CD4-positive, alpha-beta T cell treated with Interferon gamma for 1 hour (primary cell): ENCODE results near the gene CDYL.
"Not testable (repeated sequence)": the region's sequence is repeated elsewhere in the genome, so short reads cannot be mapped to it uniquely, and the experiment has no call there.

Source experiments
- DNase-seq: peaks from one replicate; pipeline ENCODE4 v3.0.0-alpha.2; 2020

Gene CDYL

DNA sequence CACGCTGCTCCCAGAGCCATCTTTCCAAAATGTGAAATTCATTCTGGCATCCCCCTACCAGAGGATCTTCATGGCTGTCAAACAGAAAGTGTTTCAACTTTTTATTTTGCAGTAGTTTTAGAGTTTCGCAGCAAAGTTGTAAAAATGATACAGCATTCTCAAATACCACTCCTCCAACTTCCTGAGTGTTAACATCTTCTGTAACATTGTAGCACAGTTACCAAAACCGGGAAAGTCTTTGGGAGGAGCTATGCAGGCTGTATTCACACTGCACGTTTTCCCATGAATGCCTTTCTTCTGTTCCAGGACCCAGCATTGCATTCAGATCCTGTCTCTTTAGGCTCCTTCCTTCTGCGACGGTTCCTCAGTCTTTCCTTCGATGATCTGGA lies 30.1 kb downstream of the CDYL start:
- no peak for DNase-seq

DNA sequence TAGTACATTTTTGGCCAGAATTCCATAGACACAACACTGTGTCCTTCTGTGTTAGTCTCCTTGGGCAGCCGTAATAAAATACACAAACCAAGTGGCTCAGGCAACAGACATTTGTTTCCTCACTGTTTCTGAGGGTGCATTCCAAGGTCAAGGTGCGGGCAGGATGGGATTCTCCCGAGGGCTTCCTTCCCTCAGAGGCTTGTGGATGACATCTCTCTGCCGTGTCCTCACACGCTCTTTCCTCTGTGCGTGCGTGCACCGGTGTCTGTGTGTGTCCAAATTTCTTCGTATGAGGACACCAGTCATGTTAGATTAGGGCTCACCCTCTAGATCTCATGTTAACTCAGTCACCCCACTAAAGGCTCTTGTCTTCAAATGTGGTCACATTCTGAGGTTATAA lies 30.6 kb downstream of the CDYL start:
- no peak for DNase-seq

DNA sequence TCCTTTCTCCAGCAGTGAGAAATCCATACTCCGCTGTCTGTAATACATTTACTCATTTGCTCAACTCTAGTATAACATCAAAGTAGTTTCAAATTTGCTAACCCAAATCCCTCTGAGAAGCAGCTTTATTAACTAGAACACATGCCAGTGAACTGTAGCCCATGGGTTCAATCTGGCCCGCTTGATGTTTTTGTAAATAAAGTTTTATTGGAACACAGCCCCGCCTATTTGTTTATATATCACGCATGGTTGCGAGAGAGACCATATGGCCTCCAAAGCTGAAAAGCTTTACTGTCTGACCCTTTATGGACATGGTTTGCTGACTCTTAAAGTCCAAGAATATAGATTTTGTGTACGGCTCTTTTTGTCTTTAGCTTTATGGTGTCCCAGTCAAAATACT lies 32.2 kb downstream of the CDYL start:
- no peak for DNase-seq

DNA sequence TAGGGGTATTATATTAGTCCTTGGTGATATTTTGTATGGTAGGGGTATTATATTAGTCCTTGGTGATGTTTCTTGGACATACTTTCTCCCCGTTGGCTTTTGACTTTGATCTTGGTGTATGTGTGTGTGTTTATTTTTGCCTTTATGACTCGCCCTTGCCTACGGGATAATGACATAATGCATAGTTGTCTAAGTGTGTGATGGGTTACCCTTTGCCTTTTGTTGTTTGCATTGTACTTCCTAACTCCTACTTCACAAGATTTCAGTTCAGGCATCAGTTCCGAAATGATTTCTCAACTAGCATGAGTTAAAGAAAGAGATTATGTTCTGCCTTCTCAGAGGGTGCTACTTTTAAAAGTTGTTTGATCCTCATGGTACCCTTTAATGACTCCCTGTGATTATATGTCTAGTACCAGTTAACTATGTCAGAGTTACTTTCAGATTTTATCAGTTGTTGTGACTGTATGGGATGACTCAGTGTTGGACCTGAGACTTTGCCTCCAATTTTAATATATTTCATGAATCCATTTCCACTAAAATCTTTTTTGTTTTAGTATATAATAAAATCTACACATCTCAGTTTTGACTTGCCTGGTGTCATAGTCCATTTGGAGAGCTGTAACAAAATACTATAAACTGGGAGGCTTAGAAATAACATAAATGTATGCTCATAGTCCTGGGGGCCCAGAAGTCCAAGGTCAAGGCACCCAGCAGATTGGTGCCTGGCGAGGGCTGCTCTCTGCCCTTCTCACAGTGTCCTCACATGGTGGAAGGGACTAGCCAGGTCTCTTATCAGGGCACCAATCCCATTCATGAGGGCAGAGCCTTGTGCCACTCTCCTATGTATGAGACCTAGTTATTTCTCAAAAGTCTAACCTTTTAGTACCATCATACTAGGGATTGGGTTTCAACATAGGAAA lies 34.1 kb downstream of the CDYL start:
- no peak for DNase-seq

DNA sequence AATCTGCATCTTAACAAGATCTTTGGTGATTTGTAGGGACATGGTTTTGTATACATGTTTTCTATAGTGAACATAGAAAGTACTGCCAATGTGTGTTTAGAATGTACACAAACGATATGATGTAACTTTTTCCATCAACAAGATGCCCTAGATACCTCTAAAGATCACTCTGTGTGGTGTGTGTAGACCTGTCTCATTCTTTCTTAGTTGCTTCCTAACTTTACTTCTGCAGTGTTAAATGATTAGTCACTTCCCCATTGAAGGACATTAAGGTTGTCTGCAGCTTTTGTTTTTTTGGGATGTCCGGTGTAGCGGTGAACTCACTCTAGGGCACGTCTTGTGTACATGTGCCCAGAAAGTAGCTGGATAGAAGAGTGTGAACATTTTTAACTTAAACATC lies 35.9 kb downstream of the CDYL start:
- no peak for DNase-seq

DNA sequence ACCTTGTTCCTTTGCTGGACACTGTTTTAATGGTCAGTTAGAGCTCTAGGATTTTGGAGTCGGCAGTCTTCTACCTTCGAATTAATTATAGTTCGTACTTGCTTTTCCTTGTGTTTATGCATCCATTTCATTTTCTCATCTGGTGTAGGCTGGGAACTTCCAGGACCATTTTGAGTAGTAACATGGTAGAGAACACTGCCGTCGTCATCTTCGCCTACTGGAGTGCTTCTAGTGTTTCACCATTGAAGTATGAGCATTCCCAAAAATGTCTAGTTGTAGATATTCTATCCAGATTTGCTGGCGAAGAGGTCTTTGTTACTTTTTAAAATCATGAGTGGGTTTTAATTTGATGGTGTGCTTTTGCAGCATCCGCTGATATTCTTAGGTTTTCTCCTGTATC lies 36.9 kb downstream of the CDYL start:
- no peak for DNase-seq

DNA sequence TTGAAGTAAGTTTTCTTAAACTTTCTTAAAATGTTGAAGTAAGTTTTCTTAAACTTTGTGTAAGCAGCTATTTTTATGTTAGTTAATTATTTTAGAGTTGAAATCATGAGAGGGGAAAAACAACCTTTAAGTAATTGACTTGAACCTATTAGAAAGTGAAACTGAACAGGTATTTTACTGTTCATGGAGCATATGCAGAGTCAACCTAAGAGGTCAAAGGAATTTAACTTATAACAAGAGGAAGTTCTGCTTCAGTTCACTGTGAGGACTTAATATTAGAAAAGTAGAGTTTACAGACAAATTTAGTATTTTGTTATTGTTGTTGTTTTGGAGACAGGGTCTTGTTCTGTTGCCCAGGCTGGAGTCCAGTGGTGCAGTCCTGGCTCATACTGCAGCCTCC lies 38.0 kb downstream of the CDYL start:
- no peak for DNase-seq

DNA sequence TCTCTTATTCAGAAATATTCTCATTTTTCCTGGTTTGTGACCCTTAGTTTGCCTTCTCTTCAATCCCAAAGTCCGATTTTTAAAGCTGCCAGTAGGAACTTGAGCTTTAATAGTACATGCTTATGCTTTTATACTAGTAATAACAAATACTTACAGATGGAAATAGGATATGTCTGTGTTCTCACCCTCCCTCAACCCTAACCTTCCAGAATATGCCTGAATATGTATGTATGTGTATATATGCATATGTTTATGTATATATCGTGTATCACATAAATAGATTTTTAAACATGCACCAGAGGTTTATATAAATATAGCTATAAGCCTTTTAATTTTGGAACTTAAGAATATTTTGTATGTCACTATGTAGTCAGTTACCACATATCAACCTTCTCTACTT lies 38.8 kb downstream of the CDYL start:
- DNase-seq: no peak

DNA sequence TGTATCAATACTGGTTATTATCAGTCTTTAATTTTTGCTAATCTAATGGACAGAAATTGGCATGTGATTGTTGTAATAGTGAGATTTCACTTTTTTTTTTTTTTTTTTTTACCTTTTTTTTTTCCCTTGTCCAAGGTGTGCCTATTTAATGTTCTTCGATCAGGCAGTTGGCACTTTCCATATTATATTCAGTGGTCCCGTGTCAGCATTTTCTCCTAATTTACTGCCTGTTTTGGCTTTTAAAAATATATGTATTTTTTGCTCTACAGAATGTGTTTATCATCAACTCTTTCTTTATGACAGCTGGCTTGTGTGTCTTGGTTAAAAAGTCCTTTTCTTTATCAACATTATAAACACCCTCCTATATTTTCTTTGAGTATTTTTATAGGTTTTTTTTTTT lies 39.4 kb downstream of the CDYL start:
- DNase-seq: no peak

DNA sequence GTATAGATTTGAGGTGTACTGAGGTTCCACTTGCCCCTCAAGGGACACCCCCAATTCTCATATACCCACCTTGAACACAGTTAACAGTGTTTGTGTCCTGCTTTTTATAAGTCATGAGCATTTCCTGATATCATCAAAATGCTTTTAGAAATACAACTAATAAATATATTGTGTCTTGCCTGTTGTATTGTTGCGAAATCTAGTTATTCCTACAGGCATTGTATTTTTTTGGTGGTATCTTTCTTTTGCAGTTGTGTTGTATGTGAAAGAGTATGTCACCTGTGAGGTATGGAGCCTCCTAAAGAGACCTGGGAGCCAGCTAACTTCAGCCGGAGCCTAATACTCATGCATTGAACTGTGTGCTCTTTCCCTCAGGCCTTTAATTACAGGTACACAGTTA lies 40.7 kb downstream of the CDYL start:
- DNase-seq: no peak

DNA sequence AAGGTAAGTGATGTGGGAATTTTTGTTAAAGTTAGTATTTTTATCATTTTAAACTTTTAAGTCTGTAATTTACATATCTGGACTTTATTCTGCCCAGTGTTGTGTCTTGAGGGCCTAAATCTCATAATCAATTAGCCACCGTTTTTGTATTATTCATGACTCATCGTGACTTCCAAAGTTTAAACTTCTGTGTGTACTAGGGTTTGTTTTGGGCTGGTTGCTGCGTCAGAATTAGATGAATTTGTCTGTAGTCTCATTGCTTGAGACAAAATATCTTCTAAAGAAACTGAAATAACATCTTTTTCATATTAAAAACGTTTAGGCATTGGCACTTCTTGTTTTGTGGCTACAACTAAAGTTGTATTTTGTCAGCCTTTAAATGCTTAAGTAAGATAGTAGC lies 41.3 kb downstream of the CDYL start:
- no peak for DNase-seq

DNA sequence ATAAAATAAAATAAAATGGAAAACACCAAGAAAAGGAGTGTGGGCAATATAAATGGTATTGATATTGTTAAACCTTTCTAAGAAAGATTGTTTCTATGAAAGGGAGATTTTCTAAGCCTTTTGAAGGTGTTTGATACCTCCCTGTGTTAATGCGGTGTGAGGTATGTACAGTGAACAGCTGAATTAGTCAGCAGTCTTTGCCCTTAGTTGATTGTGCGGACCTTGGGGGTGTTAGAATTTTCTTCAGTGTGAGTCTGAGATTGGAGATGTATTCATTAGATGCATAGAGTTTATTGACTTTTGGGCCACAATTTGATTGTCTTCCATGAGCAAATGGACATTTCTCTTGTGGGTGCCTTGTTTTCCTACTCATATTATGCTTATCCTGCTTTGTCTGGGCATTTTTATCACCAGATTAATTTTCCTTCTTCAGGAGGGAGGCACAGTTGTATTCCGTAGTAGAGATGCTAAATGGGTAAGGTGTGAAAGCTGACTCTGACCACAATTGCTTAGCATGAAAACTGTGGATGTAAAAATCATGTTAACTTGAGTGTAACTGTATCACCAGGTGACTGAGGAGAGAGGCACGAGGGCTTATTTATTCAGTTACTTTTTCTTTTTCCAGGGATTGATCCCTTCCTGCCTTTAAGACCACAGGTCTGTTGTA lies 42.2 kb downstream of the CDYL start:
- DNase-seq: no peak

DNA sequence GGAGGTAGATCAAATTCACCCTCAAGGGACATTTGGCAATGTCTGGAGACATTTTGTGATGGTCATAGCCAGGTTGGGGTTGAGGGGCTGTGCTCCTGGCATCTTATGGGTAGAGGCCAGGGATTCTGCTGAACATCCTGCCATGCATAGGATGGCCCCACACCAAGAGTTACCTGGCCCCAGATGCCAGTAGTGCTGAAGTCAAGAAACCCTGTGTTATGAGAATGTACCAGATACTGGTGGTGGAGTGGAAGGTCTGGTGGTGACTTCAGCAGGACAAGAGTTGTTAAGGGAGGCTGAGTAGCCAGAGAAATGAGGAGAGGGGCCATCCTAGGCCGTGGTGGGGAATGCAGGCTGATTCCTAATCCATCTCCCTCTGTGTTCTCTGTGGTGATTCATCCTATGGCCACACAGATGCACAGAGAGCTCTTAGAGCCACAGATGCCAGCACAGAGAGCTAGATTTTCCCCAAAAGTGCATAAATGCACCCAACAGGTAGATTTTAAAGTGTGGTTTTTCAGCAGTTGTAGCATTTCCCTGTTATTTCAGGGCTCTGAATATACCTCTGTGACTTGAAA lies 43.6 kb downstream of the CDYL start:
- DNase-seq: no peak

DNA sequence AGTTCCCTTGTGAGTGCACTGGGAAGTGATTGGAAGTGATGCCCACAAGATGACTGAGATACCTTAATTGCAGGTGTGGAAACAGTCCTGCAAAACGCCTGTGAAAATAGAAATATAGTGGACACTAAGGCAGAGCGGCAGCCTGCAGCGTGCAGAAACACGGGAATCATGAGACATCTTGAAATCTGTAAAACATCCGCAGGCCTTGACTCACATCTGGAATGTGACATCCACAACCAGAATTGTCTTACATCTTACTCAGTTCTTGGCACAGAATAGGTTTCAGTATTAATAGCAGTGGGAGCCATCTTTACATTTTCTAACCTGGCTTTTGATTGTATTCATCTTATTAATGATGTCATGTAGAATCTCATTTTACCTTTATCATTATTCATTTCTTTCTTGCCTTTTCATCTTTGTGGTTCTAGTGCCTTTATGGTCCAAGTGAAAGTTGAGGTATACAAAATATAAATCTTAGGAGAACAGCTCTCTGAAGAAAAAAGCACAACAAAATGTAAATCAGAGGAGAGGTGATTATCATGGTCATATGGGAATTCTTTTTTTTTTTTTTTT lies 44.6 kb downstream of the CDYL start:
- DNase-seq: no peak

DNA sequence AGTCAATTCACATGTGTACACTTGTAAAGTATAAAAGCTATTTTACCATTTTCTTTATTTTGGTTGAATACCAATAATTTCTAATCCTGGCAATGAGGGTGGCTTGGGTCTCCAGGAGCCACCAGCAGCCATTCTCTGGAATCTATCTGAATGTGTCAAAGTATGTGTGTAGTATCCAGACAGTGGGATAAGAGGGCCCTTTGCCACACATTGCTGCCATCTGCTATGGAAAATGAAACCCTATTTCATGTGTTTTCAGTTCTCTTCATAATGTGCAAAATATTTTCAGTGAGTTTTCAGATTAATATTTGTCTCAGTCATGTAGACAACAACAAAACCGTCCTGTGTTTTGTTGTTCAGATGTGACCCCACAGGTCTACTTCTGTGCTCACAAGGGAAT lies 46.3 kb downstream of the CDYL start:
- no peak for DNase-seq

DNA sequence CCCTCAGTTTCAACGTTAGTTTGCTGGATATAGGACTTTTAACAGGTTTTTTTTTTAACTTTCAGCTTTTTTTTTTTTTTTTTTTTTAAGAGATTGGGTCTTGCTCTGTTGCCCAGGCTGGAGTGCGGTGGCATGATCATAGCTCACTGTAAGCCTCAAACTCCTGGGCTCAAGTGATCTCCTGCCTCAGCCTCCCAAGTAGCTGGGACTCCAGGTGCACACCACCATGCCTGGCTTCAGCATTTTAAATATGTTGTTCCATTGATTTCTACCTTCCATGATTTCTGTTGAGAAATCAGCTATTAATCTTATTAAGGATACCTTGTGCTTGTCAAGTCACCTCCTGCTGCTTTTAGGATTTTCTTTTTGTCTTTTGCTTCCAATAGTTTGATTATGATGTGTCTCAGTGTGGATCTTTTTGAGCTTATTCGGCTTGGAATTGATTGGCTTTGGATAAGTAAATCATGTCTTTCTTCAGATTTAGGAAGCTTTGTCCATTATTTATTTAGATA lies 52.0 kb downstream of the CDYL start:
- DNase-seq: no peak

DNA sequence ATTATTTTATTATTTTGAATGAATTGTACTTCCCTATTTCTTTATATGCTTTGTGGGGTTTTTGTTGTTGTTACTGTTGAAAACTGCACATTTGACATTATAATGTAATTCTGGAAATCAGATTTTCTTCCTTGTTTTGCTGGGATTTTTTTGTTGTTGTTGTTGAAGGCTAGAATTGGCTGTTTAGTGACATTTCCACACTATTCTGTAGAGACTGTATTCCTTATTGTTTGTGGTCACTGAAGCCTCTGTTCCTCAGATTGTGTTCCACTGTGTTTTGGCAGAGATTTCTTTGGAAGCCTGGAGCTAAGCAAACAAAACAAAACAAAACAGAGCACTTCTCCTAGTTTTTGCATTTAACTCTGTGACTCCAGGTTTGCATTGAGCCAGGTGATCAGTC lies 52.9 kb downstream of the CDYL start:
- DNase-seq: no peak

DNA sequence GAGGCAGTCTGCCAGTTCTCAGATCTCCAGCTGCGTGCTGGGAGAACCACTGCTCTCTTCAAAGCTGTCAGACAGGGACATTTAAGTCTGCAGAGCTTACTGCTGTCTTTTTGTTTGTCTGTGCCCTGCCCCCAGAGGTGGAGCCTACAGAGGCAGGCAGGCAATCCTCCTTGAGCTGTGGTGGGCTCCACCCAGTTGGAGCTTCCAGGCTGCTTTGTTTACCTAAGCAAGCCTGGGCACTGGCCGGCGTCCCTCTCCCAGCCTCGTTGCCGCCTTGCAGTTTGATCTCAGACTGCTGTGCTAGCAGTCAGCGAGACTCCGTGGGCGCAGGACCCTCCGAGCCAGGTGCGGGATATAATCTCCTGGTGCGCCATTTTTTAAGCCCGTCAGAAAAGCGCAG lies 59.3 kb downstream of the CDYL start:
- not testable (repeated sequence) for DNase-seq

DNA sequence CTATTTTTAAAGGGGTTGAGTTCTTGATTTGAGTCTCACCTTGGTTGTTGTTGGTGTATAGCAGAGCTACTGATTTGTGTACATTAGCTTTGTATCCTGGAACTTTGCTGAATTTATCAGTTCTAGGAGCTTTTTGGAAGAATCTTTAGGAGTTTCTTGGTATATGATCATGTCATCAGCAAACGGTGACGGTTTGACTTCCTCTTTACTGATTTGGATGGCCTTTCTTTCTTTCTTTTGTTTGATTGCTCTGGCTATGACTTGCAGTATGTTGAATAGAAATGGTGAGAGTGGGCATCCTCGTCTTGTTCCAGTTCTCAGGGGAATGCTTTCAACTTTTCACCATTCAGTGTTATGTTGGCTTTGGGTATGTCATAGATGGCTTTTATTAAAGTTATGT lies 64.0 kb downstream of the CDYL start:
- no peak for DNase-seq

DNA sequence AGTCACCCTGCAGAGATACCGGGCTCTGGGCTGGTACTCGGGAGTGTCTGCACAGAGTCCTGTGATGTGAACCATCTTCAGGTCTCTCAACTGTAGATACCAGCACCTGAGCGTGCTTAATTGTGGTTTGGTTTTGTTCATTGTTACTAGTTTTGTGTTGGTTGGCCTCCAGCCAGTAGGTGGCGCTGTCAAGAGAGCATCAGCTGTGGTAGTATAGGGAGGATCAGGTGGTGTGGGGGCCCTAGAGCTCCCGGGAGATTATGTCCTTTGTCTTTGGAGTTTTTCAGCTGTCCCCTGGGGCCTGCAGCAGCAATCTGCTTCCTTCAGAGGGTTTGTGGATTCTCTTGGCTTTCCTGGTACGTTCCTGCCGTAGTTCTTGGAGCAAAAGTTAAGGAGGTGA lies 67.9 kb downstream of the CDYL start:
- no peak for DNase-seq

DNA sequence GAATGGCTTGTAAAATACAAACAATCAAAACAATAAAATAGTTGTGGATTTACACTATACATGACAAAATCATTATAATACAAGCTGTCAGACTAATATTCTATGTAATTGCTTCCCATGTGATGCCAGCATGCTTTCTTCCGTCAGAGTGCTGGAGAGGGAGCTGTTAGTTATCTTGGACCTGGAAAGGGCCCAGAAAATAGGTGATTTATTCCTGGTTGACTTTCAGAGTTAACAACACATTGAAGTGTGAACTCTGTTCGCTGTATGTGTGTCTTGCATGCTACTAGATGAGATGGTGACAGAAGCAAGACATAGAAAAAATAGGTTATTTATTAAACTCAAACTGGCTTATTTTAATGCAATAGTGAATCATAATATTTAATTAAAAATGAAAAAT lies 70.2 kb downstream of the CDYL start:
- DNase-seq: no peak

DNA sequence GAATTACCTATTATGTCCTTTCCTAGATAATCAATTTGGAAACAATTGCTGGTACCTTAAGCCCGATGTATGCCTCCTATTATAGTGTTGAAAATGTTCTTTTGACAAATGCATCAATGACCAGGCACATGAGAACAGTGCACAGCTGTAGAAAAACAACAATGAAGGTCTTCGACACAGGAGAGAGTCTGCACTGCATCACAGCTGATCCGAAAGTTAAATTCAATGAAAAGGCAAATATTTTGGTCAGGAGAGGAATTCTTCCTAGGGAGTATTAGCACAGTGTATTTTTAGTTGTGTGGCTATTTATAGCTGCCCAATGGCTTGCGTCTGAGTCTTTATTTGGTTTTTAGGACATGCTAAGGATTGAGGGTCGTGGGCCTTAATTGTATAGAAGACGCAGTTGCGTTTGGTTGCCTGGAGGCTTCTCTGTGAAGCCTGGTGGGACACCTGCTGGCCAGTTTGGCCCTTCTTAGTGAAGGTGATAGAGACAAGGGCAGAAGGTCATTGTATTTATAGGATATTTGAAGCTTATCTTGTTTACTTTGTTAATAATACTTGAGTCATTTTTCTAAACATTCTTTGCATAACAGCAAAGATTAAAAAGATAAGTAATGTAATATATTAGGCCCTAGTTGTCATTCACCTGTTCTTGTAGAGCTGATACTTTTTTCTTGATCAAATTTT lies 72.3 kb downstream of the CDYL start:
- no peak for DNase-seq
